ENCODE measurements around the gene TNFRSF6B. TPM values are rescaled to one million over a fixed set of nuclear protein-coding genes. Genes with fewer than 3 reads are reported as not detected.

TNFRSF6B gene
- total RNA-seq, 1 donor from 2014 or later: 2.3 TPM

GRCh38 chr20:63697868-63698545, 1.6 kb downstream of the TNFRSF6B start:
- Mint-ChIP-seq H3K27me3 (ENCODE audit: unreplicated experiment) (no peaks in the 10 kb centered on the region), H3K27ac (ENCODE audit: unreplicated experiment) (no peak overlapping the region), H3K36me3 (ENCODE audit: unreplicated experiment) (no peaks in the 10 kb centered on the region), H3K4me1 (ENCODE audit: unreplicated experiment) (peaks cover 28% of the 10 kb centered on the region), H3K9me3 (ENCODE audit: unreplicated experiment) (no peaks in the 10 kb centered on the region), H3K4me3 (ENCODE audit: unreplicated experiment) (no peak overlapping the region)
- DNase-seq (ENCODE audit: extremely low spot score, unreplicated experiment): no peak
- TF ChIP-seq CTCF (IDR thresholded peaks at IDR 0.05): no peak

- Mint-ChIP-seq H3K4me1 (ENCODE audit: unreplicated experiment) (peaks cover 28% of the 10 kb centered on the region), H3K27ac (ENCODE audit: unreplicated experiment) (peak overlapping the region; percentile 82)
Observed at GRCh38 chr20:63698739-63699465, 2.5 kb downstream of the TNFRSF6B start.

GRCh38 chr20:63699466-63700198, 3.2 kb downstream of the TNFRSF6B start:
- H3K36me3 Mint-ChIP-seq (ENCODE audit: unreplicated experiment): peaks cover under 1% of the 10 kb centered on the region
- H3K4me3 Mint-ChIP-seq (ENCODE audit: unreplicated experiment): no peak overlapping the region
- H3K27me3 Mint-ChIP-seq (ENCODE audit: unreplicated experiment): no peaks in the 10 kb centered on the region
- no peak for TF ChIP-seq CTCF (IDR thresholded peaks at IDR 0.05)
- no peaks in the 10 kb centered on the region for H3K9me3 Mint-ChIP-seq (ENCODE audit: unreplicated experiment)
- no peak for DNase-seq (ENCODE audit: extremely low spot score, unreplicated experiment)
- peak overlapping the region; percentile 82 for H3K27ac Mint-ChIP-seq (ENCODE audit: unreplicated experiment)
- H3K4me1 Mint-ChIP-seq (ENCODE audit: unreplicated experiment): peaks cover 28% of the 10 kb centered on the region

More at GRCh38 chr20:63698739-63699465, 2.5 kb downstream of the TNFRSF6B start:
- TF ChIP-seq CTCF (IDR thresholded peaks at IDR 0.05): no peak
- no peaks in the 10 kb centered on the region for H3K27me3 Mint-ChIP-seq (ENCODE audit: unreplicated experiment)
- no peaks in the 10 kb centered on the region for H3K9me3 Mint-ChIP-seq (ENCODE audit: unreplicated experiment)
- H3K36me3 Mint-ChIP-seq (ENCODE audit: unreplicated experiment): no peaks in the 10 kb centered on the region
- DNase-seq (ENCODE audit: extremely low spot score, unreplicated experiment): no peak
- no peak overlapping the region for H3K4me3 Mint-ChIP-seq (ENCODE audit: unreplicated experiment)

- TF ChIP-seq CTCF (IDR thresholded peaks at IDR 0.05): no peak
- Mint-ChIP-seq H3K4me1 (ENCODE audit: unreplicated experiment) (peaks cover 28% of the 10 kb centered on the region), H3K9me3 (ENCODE audit: unreplicated experiment) (no peaks in the 10 kb centered on the region), H3K36me3 (ENCODE audit: unreplicated experiment) (peaks cover 5% of the 10 kb centered on the region), H3K27ac (ENCODE audit: unreplicated experiment) (peak overlapping the region; percentile 82), H3K27me3 (ENCODE audit: unreplicated experiment) (no peaks in the 10 kb centered on the region), H3K4me3 (ENCODE audit: unreplicated experiment) (no peak overlapping the region)
- DNase-seq (ENCODE audit: extremely low spot score, unreplicated experiment): no peak
Observed at GRCh38 chr20:63700199-63701050, 4.0 kb downstream of the TNFRSF6B start.
